Upper lobe of left lung (tissue), 6 donors: Measurements from ENCODE around the gene TMEM174. TPM values are rescaled to one million over a fixed set of nuclear protein-coding genes. Genes with fewer than 3 reads are reported as not detected.

Experiments used
- ATAC-seq, 2 donors: fragments of 200-7000 bp; cut with Tn5 transposase; one replicate each; pipeline ENCODE4 v1.9.1; 2022; ENCODE audit warnings: mild to moderate bottlenecking in 2 of 2, moderate library complexity in 2 of 2; ENCODE audit not compliant: low FRiP score in 2 of 2
- DNase-seq, 2 donors: peaks; one replicate each; pipeline ENCODE4 v3.0.0-alpha.2; 2019 to 2020
- H3K27ac ChIP-seq, 4 donors: fragments of 200-600 bp; sonication (generic); one replicate each; pipeline ENCODE4 v1.5.1; 2016 to 2019
- H3K27me3 ChIP-seq, 4 donors: fragments of 200-600 bp; sonication (generic); one replicate each; pipeline ENCODE4 v1.5.1; 2017 to 2019
- H3K36me3 ChIP-seq, 4 donors: fragments of 200-600 bp; sonication (generic); one replicate each; pipeline ENCODE4 v1.5.1; 2016 to 2019
- H3K4me1 ChIP-seq, 4 donors: fragments of 200-600 bp; sonication (generic); one replicate each; pipeline ENCODE4 v1.5.1; 2018 to 2019
- H3K4me3 ChIP-seq, 4 donors: fragments of 200-600 bp; sonication (generic); one replicate each; pipeline ENCODE4 v1.5.1; 2017 to 2019; ENCODE audit warnings: mild to moderate bottlenecking in 2 of 4, moderate library complexity in 1 of 4
- H3K9me3 ChIP-seq, 4 donors: fragments of 200-600 bp; sonication (generic); one replicate each; pipeline ENCODE4 v1.5.1; 2018 to 2019
- EP300 ChIP-seq, 4 donors: sonication (generic); formaldehyde crosslinking; IDR thresholded peaks; one replicate each; pipeline ENCODE4 v1.5.1; 2017; ENCODE audit warnings: antibody characterized with exemption in 4 of 4, control low read depth in 2 of 4
- POLR2A ChIP-seq, 4 donors: fragments of 450-650 bp; IDR thresholded peaks; one replicate each; pipeline ENCODE4 v1.5.1; 2016 to 2017; ENCODE audit warnings: antibody characterized with exemption in 4 of 4, mild to moderate bottlenecking in 2 of 4
- POLR2AphosphoS5 ChIP-seq, 2 donors: sonication (generic); formaldehyde crosslinking; IDR thresholded peaks; one replicate each; pipeline ENCODE4 v1.5.1; 2017; ENCODE audit warnings: antibody characterized with exemption in 2 of 2
- WGBS, 2 donors: methylation state at CpG; one replicate each; pipeline ENCODE4 v1.1.5; 2017 to 2018; 5-methylcytosine and 5-hydroxymethylcytosine counted together
- total RNA-seq, 6 donors: library from RNA; depleted of rRNA in 4 of 6; stranded (reverse); fragments of >200 nt in 4 of 6; gene quantifications; one replicate each; pipeline versions ENCODE4 v1.1.0 to v1.2.1, GENCODE V29; 2016 to 2021
- TF ChIP-seq, protein P1 (sequence below), 6 experiments: fragments of 450-650 bp in 4 of 6; fragments of 200-600 bp in 2 of 6; sonication (generic) in 2 of 6; IDR thresholded peaks; one replicate each; pipeline ENCODE4 v1.5.1; 2016 to 2019; ENCODE audit warnings: antibody characterized with exemption in 6 of 6
- donor health status: DM: no; HTN: no; CAD: no; lungs with moderate emphysema.
- donor health status: DM: no; HTN: yes; CAD: no; lungs with severe emphysema.

TMEM174 gene
- total RNA-seq, 6 donors from 2014 or later: not detected

DNA sequence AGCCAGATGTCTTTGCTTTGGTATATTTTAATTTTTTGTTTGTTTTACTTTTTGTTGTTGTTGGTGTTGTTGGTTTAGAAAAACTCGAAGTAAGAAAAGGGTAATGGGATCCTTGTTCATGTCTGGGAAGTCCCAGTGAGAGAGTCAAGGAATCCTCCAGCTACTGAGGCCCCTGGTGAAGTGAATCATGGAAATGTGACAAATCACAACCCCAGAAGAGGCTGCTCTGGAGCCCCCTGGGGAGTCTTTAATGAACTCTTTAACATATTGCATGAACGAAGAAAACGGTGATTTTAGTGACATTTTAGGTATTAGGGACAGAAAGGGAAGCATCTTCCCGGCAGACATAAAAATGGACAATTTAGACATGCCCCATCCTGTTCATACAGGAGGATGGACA is 41.3 kb downstream of the TMEM174 start:
- TF ChIP-seq EP300 (IDR thresholded peaks at IDR 0.05) (no peak), POLR2AphosphoS5 (IDR thresholded peaks at IDR 0.05) (no peak), POLR2A (IDR thresholded peaks at IDR 0.05) (no peak)
- TF ChIP-seq, protein P1, sequence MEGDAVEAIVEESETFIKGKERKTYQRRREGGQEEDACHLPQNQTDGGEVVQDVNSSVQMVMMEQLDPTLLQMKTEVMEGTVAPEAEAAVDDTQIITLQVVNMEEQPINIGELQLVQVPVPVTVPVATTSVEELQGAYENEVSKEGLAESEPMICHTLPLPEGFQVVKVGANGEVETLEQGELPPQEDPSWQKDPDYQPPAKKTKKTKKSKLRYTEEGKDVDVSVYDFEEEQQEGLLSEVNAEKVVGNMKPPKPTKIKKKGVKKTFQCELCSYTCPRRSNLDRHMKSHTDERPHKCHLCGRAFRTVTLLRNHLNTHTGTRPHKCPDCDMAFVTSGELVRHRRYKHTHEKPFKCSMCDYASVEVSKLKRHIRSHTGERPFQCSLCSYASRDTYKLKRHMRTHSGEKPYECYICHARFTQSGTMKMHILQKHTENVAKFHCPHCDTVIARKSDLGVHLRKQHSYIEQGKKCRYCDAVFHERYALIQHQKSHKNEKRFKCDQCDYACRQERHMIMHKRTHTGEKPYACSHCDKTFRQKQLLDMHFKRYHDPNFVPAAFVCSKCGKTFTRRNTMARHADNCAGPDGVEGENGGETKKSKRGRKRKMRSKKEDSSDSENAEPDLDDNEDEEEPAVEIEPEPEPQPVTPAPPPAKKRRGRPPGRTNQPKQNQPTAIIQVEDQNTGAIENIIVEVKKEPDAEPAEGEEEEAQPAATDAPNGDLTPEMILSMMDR (IDR thresholded peaks at IDR 0.05): no peak
- H3K36me3 ChIP-seq: no peaks in the 10 kb centered on the region
- H3K27ac ChIP-seq: no peak overlapping the region
- DNase-seq (no peak), ATAC-seq (no peak)
- peaks cover 9 to 16% (median 14%) of the 10 kb centered on the region in 4 donors for H3K4me1 ChIP-seq
- H3K27me3 ChIP-seq: peaks cover 0 to 39% (median 17%) of the 10 kb centered on the region in 4 donors
- 33 to 39% methylated on average over 4 of the region's 4 CpGs for WGBS, 2 donors
- H3K4me3 ChIP-seq: no peak overlapping the region
- H3K9me3 ChIP-seq: peaks cover 0 to 5% (median 2%) of the 10 kb centered on the region in 4 donors

DNA sequence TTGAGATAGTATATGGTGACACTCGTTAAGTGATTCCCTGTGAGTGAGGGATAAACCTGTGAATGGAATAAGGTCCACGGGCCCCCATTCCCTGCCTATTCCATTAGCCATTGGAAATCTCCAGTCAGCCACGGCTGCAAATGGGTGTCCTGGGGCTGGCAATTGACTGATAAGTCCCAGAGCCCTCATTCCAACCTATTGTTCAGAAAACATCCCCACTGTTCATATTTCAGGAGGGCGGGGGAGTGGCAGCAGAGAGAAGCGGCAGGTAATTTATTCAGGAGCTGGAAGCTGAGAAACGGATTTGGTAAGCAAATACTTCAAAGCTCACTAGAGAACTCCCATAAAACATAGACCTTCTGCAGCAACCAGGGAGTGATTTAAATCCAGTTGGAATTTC is 42.0 kb downstream of the TMEM174 start:
- ATAC-seq (no peak), DNase-seq (no peak)
- 18 to 31% methylated on average over 6 of the region's 6 CpGs for WGBS, 2 donors
- Histone ChIP-seq H3K4me1 (peaks cover 9 to 16% (median 14%) of the 10 kb centered on the region in 4 donors), H3K9me3 (no peaks in the 10 kb centered on the region), H3K4me3 (no peak overlapping the region), H3K27ac (no peak overlapping the region), H3K27me3 (peaks cover 0 to 39% (median 17%) of the 10 kb centered on the region in 4 donors), H3K36me3 (no peaks in the 10 kb centered on the region)
- TF ChIP-seq EP300 (IDR thresholded peaks at IDR 0.05): no peak
- TF ChIP-seq, protein P1 (IDR thresholded peaks at IDR 0.05): no peak
- TF ChIP-seq POLR2A (IDR thresholded peaks at IDR 0.05): no peak
- TF ChIP-seq POLR2AphosphoS5 (IDR thresholded peaks at IDR 0.05): no peak

DNA sequence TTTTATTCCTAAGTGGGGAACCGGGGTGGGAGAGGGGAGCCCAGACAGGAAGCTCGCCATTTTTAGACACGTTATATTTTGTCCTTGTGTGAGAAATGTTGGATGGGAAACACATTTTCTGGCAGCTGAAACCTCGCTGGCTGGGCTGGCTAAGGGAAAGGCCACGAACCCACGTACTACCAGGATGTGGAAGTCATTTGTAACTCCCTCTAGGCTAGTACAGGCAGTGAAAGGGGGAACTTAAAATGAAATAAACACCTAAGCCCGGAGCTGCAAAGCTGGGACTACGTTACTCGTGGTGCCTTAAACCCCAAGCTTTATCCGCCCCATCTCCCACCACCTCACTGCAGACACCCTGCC is 42.5 kb downstream of the TMEM174 start:
- no peak for TF ChIP-seq POLR2A (IDR thresholded peaks at IDR 0.05)
- TF ChIP-seq, protein P1 (IDR thresholded peaks at IDR 0.05): no peak
- TF ChIP-seq POLR2AphosphoS5 (IDR thresholded peaks at IDR 0.05): no peak
- no peak for TF ChIP-seq EP300 (IDR thresholded peaks at IDR 0.05)
- ATAC-seq (peak in 1 of 2 donors; percentile 43), DNase-seq (no peak)

DNA sequence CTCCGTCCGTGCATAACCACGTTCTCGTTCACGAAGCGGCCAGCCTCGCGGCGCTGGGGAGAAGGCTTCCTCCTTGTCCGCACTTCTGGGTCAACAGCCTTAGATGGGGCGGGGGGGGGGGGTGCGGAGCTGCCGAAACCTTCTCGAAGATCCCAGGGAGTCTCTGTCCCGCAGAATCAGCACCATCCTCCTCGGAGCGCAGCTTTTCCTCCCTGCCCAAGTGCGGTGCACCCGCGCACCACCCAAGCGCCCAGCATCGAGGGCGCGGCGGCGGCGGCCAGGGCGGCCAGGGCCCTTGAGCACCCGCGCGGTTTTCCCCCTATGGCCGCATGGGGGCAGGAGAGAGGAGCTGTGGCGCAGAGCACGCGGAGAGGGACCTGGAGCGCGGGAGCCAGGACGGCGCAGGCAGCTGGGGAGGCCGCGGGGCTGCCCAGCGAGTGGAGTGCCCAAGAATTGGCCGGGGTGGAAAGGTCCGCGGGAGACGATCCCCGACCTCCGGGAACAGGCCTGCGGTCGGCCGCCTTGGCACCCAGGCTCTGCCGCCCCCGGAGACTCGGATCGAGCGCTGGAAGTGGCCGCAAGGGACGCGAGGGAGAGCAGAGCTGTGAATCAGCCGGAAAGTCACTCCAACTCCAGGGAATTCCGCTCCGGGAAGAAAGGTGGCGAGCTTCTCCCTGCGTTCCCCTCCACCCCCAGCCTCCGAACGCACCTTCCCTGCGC is 43.1 kb downstream of the TMEM174 start:
- peaks cover 0 to 39% (median 17%) of the 10 kb centered on the region in 4 donors for H3K27me3 ChIP-seq
- ATAC-seq (peak; percentile 94 to 98), DNase-seq (peak; percentile 71 to 92)
- H3K4me3 ChIP-seq: peak overlapping the region in 3 of 4 donors; percentile 27 to 47 (median 37)
- TF ChIP-seq EP300 (IDR thresholded peaks at IDR 0.05) (no peak), POLR2AphosphoS5 (IDR thresholded peaks at IDR 0.05) (no peak), POLR2A (IDR thresholded peaks at IDR 0.05) (no peak)
- TF ChIP-seq, protein P1 (IDR thresholded peaks at IDR 0.05): peak; percentile 88 to 96 (median 92)
- H3K4me1 ChIP-seq: peaks cover 9 to 16% (median 14%) of the 10 kb centered on the region in 4 donors
- H3K9me3 ChIP-seq: no peaks in the 10 kb centered on the region
- H3K27ac ChIP-seq: no peak overlapping the region
- H3K36me3 ChIP-seq: no peaks in the 10 kb centered on the region
- WGBS, 2 donors: 2% methylated on average over 32 to 60 of the region's 67 CpGs

More for the DNA sequence above, 42.5 kb downstream of the TMEM174 start:
- H3K9me3 ChIP-seq: no peaks in the 10 kb centered on the region
- H3K27me3 ChIP-seq: peaks cover 0 to 39% (median 17%) of the 10 kb centered on the region in 4 donors
- no peaks in the 10 kb centered on the region for H3K36me3 ChIP-seq
- WGBS, 2 donors: 4 to 9% methylated on average over 10 of the region's 10 CpGs
- peak overlapping the region in 3 of 4 donors; percentile 27 to 47 (median 37) for H3K4me3 ChIP-seq
- no peak overlapping the region for H3K27ac ChIP-seq
- H3K4me1 ChIP-seq: peaks cover 9 to 16% (median 14%) of the 10 kb centered on the region in 4 donors
